WTC11 (cell line): ENCODE data around the gene DEPDC5. TPM values are rescaled to one million over a fixed set of nuclear protein-coding genes. Genes with fewer than 3 reads are reported as not detected.

Experiments used
- ATAC-seq: fragments of 200-7000 bp; cut with Tn5 transposase; 2 replicates; pipeline ENCODE4 v1.10.0; 2021; ENCODE audit warnings: mild to moderate bottlenecking, moderate library complexity
- CTCF ChIA-PET: fragments of 300-600 bp; sonication (Branson Sonifier 250); formaldehyde crosslinking; loops from one replicate; lab custom pipeline; 2021; ENCODE audit warnings: antibody characterized with exemption; lab: Charles Lee
- POLR2A ChIA-PET: fragments of 350-600 bp; sonication (Branson Sonifier 250); formaldehyde crosslinking; loops from one replicate; lab custom pipeline; 2021; ENCODE audit warnings: antibody characterized with exemption; lab: Charles Lee
- DNase-seq: peaks from one replicate; pipeline ENCODE4 v3.0.0; 2021; ENCODE audit warnings: low spot score
- H3K27ac Mint-ChIP-seq: 2 replicates; pipeline ENCODE4 v1.8.0; 2021; ENCODE audit warnings: mixed read lengths
- H3K27me3 Mint-ChIP-seq: 2 replicates; pipeline ENCODE4 v1.8.0; 2021; ENCODE audit warnings: low read depth, mild to moderate bottlenecking, moderate library complexity, mixed read lengths
- H3K36me3 Mint-ChIP-seq: 2 replicates; pipeline ENCODE4 v1.8.0; 2021; ENCODE audit warnings: mixed read lengths
- H3K4me1 Mint-ChIP-seq: 2 replicates; pipeline ENCODE4 v1.8.0; 2022; ENCODE audit warnings: mixed read lengths
- H3K4me3 Mint-ChIP-seq: 2 replicates; pipeline ENCODE4 v1.8.0; 2021; ENCODE audit warnings: mild to moderate bottlenecking, moderate library complexity, mixed read lengths
- H3K9me3 Mint-ChIP-seq: 2 replicates; pipeline ENCODE4 v1.8.0; 2021; ENCODE audit warnings: mixed read lengths
- AFF4 ChIP-seq: sonication (generic); formaldehyde crosslinking; IDR thresholded peaks from 2 replicates; pipeline ENCODE4 v1.8.1; 2023; ENCODE audit warnings: mild to moderate bottlenecking, missing genetic modification reagents, borderline replicate concordance
- E2F1 ChIP-seq: sonication (generic); formaldehyde crosslinking; IDR thresholded peaks from 2 replicates; pipeline ENCODE4 v1.8.0; 2022; ENCODE audit warnings: mild to moderate bottlenecking, missing genetic modification reagents
- ELF4 ChIP-seq: sonication (generic); formaldehyde crosslinking; IDR thresholded peaks from 2 replicates; pipeline ENCODE4 v1.8.1; 2022; ENCODE audit warnings: low read depth, mild to moderate bottlenecking, moderate library complexity, missing genetic modification reagents
- EMX1 ChIP-seq: fragments of 250-450 bp; sonication (Bioruptor Pico); IDR thresholded peaks from 2 replicates; pipeline ENCODE4 v1.8.0; 2021; ENCODE audit warnings: mild to moderate bottlenecking
- GTF2I ChIP-seq: fragments of 250-450 bp; sonication (Bioruptor Pico); conservative IDR thresholded peaks from 2 replicates; pipeline ENCODE4 v1.4.0; 2021; ENCODE audit warnings: mild to moderate bottlenecking
- HMGA2 ChIP-seq: fragments of 250-450 bp; sonication (Bioruptor Pico); IDR thresholded peaks from 2 replicates; pipeline ENCODE4 v1.4.0; 2021; ENCODE audit warnings: mild to moderate bottlenecking, moderate library complexity
- JUN ChIP-seq: sonication (generic); formaldehyde crosslinking; IDR thresholded peaks from 2 replicates; pipeline ENCODE4 v1.8.0; 2023; ENCODE audit warnings: mild to moderate bottlenecking, missing genetic modification reagents
- MLX ChIP-seq: sonication (generic); formaldehyde crosslinking; IDR thresholded peaks from 2 replicates; pipeline ENCODE4 v1.8.1; 2023; ENCODE audit warnings: mild to moderate bottlenecking, missing genetic modification reagents, moderate library complexity
- OVOL2 ChIP-seq: fragments of 250-450 bp; sonication (Bioruptor Pico); IDR thresholded peaks from 2 replicates; pipeline ENCODE4 v1.9.0; 2021; ENCODE audit warnings: mild to moderate bottlenecking, borderline replicate concordance
- USF2 ChIP-seq: sonication (generic); formaldehyde crosslinking; IDR thresholded peaks from 2 replicates; pipeline ENCODE4 v1.8.1; 2023; ENCODE audit warnings: mild to moderate bottlenecking, missing genetic modification reagents, moderate library complexity
- ZBTB21 ChIP-seq: sonication (generic); formaldehyde crosslinking; IDR thresholded peaks from 2 replicates; pipeline ENCODE4 v1.8.1; 2023; ENCODE audit warnings: mild to moderate bottlenecking, missing genetic modification reagents, borderline replicate concordance
- total RNA-seq: library from RNA; stranded (reverse); gene quantifications from 3 replicates; pipeline ENCODE4 v1.2.3, GENCODE V29; 2021
- TF ChIP-seq, protein P1 (sequence below): sonication (generic); formaldehyde crosslinking; IDR thresholded peaks from 2 replicates; pipeline ENCODE4 v1.8.1; 2023; ENCODE audit warnings: mild to moderate bottlenecking, moderate library complexity, missing genetic modification reagents
- TF ChIP-seq, protein P2 (sequence below): sonication (generic); formaldehyde crosslinking; IDR thresholded peaks from 2 replicates; pipeline ENCODE4 v1.8.0; 2023; ENCODE audit warnings: missing genetic modification reagents

DEPDC5 gene
- total RNA-seq, 1 experiment from 2014 or later, result 40.5 TPM

- POLR2A ChIA-PET, result no interaction called here
- H3K36me3 Mint-ChIP-seq, result peaks cover 48% of the 10 kb centered on the region
- H3K4me3 Mint-ChIP-seq, result no peak overlapping the region
- no peaks in the 10 kb centered on the region for H3K9me3 Mint-ChIP-seq
- TF ChIP-seq E2F1 (CRISPR knock-in tag) (no peak), EMX1 (CRISPR knock-in tag) (no peak), OVOL2 (CRISPR knock-in tag) (no peak), USF2 (CRISPR knock-in tag) (no peak), HMGA2 (CRISPR knock-in tag) (no peak), ZBTB21 (CRISPR knock-in tag) (no peak)
- TF ChIP-seq, protein P1, sequence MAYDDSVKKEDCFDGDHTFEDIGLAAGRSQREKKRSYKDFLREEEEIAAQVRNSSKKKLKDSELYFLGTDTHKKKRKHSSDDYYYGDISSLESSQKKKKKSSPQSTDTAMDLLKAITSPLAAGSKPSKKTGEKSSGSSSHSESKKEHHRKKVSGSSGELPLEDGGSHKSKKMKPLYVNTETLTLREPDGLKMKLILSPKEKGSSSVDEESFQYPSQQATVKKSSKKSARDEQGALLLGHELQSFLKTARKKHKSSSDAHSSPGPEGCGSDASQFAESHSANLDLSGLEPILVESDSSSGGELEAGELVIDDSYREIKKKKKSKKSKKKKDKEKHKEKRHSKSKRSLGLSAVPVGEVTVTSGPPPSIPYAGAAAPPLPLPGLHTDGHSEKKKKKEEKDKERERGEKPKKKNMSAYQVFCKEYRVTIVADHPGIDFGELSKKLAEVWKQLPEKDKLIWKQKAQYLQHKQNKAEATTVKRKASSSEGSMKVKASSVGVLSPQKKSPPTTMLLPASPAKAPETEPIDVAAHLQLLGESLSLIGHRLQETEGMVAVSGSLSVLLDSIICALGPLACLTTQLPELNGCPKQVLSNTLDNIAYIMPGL (CRISPR knock-in tag), result no peak
- TF ChIP-seq, protein P2, sequence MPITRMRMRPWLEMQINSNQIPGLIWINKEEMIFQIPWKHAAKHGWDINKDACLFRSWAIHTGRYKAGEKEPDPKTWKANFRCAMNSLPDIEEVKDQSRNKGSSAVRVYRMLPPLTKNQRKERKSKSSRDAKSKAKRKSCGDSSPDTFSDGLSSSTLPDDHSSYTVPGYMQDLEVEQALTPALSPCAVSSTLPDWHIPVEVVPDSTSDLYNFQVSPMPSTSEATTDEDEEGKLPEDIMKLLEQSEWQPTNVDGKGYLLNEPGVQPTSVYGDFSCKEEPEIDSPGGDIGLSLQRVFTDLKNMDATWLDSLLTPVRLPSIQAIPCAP (CRISPR knock-in tag), result no peak
- CTCF ChIA-PET, result no interaction called here
- DNase-seq (no peak), ATAC-seq (no peak)
- H3K4me1 Mint-ChIP-seq, result peaks cover 7% of the 10 kb centered on the region
- H3K27me3 Mint-ChIP-seq, result no peaks in the 10 kb centered on the region
- H3K27ac Mint-ChIP-seq, result 0 out of 2 replicates have a peak overlapping the region, but pooled peaks have one; percentile 51
Observed at GRCh38 chr22:31742682-31743081, 11.1 kb upstream of the DEPDC5 start.

- Mint-ChIP-seq H3K4me1 (peaks cover 17% of the 10 kb centered on the region), H3K27ac (no peak overlapping the region), H3K4me3 (no peak overlapping the region), H3K36me3 (peaks cover 41% of the 10 kb centered on the region), H3K27me3 (no peaks in the 10 kb centered on the region), H3K9me3 (no peaks in the 10 kb centered on the region)
- ATAC-seq (no peak), DNase-seq (no peak)
- ChIA-PET CTCF (interaction anchor here (0.8 to 1.3 kb wide), 2 partner anchors 78 to 227 kb away, joined by 5 to 6 read pairs; no protein-coding TSS in a partner anchor), POLR2A (interaction anchor here (0.7 kb wide), 1 partner anchor 89 kb away, joined by 6 read pairs; no protein-coding TSS in a partner anchor)
- TF ChIP-seq HMGA2 (CRISPR knock-in tag), result no peak
- TF ChIP-seq MLX (CRISPR knock-in tag), result no peak
- no peak for TF ChIP-seq ELF4 (CRISPR knock-in tag)
- no peak for TF ChIP-seq AFF4
- TF ChIP-seq JUN (CRISPR knock-in tag), result no peak
- no peak for TF ChIP-seq GTF2I
Observed at GRCh38 chr22:31743871-31744270, 9.9 kb upstream of the DEPDC5 start.
